GM18867 (cell line): ENCODE results near the gene HECTD4.
"Not testable (repeated sequence)": the region's sequence is repeated elsewhere in the genome, so short reads cannot be mapped to it uniquely, and the experiment has no call there.

Experiments used
- ATAC-seq: cut with Tn5 transposase; IDR thresholded peaks from one replicate; pipeline ENCODE4 v1.9.1; 2021; ENCODE audit warnings: mild to moderate bottlenecking, moderate library complexity; ENCODE audit not compliant: unreplicated experiment

HECTD4 gene, protein sequence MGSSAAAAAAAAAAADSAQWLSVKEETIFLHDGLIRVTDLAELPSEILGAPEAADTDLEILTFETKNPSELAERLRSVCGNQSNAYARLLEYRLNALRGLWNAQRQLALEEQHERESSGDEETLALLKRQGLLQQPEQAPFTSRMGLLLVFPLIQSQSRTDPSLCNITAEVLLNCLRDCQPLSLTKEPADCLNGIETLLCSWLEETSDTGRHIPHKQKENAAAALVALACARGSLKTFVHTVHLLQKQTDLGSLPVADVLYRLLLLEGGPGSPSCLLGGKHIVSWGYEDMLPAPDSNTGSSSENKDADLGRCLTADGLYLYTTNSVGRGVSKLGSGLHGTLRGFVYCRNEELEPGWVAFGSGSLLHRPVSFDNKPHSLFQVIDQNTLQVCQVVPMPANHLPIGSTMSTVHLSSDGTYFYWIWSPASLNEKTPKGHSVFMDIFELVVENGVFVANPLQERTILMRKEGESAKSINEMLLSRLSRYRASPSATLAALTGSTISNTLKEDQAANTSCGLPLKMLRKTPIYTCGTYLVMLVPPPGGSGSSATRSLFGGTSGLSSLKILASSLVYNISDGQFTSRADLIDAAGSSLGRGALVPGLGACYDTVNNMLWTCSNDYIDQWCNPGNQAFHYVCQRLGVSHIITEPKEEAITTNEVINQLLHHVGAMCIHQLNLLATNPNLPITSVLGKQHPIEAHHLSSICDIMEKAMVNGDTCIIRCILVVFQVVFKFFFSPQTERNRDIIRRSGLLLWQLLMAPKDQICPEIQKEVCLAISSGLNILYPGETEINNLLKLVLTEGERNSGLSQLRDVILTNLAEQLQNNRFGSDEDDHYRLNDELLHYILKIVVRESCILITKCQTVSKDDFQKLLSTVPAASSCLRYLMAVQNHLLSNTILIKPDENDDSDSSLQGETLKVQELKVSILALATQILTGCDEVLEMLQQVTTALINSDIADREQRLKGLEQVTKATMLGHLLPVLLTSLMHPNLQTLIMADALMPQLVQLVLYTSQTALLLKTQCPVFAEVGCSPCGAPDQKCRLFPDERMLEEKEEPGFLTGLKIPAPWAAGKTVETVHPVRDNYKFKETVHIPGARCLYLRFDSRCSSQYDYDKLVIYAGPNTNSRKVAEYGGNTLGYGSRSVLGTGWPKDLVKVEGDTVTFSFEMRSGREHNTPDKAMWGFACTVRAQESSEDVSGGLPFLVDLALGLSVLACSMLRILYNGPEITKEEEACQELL (N-terminal part only)

DNA sequence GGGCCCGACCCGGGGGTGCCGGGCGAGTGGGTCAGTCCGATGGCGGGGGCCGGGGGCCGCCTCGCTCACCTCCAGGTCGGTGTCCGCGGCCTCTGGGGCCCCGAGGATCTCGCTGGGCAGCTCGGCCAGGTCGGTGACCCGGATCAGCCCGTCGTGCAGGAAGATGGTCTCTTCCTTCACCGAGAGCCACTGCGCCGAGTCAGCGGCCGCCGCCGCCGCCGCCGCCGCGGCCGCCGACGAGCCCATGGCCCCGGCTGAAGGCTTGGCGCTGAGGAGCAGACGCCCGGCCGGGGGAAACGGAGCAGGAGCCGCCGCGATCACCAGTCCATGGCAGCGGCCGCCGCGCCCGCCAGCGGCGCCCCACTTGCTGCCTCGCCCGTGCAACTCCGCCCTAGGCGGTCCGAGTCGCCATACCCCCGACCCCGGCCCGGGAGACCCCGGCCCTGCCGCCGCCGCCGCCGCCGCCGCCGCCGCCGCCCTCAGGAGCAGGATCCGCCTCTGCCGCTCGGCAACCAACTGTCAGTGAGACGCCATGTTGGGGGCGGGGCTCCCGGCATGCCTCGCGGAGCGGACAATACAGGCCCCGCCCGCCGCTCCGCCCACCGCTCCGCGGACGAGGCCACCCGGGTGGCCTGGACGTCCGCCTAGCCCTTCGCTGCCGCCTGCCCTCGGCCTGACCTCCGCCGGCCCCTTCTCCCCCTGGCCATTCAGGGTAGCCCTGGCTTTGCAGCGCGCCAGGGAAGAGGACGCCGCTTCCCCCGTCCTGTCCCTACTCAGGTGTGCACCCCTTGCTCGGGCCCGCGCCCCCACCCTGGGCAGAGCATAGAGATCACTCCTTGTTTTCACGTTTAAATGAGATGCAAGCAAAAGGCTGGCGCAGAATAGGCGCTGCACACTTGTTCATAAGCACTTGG lies at the start of gene HECTD4:
Gene HECTD4, minus strand, starts transcription at position 549 of the 914 bp plus-strand sequence. Its CDS starts 303 bp downstream, at position 246.
- ATAC-seq, result peak; percentile 92

DNA sequence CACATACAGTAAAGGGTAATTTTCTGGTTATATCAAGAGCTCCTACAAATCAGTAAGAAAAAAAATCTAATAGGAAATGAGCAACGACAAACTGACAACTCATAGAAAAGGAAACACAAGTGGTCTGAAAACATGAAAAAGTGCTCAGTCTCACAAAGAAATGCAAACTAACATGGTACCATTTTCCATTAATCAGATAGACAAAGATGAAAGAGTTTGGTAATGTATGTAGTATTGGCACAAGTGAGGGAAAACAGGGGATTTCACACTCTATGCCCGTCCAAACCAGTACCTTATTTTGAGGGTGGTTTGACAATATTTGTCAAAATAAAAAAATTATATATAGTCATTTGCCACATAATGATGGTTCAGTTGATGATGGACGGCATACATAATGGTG lies 49.7 kb upstream of the HECTD4 start:
- no peak for ATAC-seq

DNA sequence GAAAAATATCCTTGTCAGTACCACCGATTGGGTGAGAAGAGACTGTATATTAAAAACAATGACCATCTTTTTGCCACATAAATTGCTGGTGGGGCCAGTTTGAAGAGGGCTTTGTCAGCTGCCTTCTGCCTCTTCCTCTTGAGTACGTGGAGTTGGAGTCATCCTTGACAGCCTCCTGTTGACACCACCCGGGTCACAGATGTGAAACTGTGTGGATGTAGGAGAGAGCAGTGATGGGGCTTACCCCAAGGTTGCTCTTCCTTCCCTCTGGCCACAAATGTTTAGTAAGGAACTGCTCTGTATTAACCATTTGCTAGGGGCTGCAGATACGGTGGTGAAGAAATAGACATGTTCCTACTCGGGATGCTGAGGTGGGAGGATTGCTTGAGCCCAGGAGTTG lies 48.7 kb upstream of the HECTD4 start:
- no peak for ATAC-seq

DNA sequence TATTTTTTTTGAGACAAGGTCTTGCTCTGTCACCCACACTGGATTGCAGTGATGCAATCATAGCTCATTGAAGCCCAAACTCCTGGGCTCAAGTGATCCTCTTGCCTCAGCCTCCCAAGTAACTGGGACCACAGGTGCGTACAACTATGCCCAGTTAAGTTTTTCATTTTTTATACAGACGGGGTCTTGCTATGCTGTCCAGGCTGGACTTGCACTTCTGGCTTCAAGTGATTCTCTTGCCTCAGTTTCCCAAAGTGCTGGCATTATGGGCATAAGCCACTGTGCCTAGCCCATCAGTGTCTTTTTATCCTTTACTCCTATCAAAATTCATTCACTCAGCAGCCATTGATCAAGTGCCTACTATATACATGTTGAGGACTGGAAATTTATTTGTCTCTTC lies 45.5 kb upstream of the HECTD4 start:
- no peak for ATAC-seq

DNA sequence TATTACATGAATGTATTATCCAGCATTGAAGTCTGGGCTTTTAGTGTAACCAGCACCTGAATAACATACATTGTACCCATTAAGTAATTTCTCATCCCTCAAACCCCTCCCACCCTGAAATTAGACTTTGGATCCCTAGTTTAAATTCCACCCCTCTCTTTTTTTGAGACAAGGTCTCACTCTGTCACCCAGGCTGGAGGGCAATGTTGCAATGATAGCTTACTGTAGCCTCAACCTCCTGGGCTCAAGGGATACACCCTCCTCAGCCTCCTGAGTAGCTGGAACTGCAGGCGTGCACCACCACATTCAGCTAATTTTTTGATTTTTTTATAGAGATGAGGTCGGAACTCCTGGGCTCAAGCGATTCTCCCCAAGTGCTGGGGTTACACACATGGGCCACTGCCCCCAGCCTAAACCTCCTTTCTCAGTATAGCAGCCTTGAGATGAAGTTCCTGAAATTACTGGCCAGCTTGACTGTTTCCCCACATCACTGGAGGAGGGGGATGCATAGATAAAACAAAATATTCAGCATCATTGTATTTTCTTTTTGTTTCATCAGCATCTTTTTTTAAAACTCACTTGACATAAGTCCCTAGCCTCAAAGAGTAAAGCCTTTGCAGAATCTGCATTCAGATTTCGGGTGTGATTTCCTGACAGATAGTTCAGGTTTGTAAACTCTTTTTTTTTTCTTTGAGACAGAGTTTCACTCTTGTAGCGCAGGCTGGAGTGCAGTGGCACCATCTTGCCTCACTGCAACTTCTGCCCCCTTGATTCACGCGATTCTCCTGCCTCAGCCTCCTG lies 43.6 kb upstream of the HECTD4 start:
- no peak for ATAC-seq

DNA sequence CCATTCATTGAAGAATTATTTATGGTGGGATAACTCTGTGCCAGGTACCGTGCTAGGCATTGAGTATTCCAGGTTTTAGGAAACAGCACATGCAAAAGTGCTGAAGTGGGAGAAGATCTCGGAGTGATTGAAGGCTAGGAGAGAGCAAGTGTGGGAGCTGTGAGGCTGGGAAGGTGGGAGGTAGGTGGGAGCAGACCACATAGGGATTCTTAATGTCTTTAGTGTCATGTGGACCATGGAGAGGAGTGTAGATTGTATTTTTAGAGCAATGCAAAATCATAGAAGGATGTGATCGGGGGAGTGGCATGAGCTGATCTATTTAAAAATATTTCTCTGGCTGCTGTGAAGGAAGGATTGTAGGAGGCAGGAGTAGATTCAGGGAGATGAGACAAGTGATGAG lies 41.9 kb upstream of the HECTD4 start:
- no peak for ATAC-seq

DNA sequence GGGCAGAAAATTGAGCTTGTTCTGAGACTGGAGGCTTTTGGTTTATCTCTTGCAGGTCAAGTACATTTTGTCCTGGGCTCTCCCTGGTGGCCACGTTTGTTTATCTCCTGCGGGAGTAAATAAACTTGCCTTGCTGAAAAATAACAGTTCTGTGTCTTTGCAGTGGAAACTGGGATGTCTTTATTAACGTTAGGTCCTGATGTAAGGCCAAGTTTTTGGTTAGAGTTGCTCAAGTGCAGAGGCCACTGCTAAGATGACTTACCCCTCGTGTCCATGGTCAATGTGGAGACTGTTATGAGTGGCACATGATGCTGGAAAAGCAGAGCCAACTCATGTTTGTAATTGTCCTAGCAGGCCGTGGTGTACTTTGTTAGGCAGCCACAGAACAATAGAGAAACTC lies 40.3 kb upstream of the HECTD4 start:
- no peak for ATAC-seq

DNA sequence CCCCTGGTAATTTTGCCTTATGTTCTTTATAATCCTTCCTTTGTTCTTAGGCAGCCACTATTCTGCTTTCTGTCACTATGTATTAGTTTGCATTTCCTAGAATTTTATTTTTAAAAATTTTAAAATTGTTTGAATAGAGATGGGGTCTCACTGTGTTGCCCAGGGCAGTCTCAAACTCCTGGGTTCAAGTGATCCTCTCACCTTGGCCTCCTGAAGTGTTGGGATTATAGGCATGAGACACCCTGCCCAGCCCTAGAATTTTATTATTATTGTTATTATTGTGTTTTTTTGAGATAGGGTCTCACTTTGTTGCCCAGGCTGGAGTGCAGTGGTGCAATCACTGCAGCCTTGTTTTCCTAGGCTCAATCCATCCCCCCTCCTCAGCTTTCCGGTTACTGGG lies 39.1 kb upstream of the HECTD4 start:
- no peak for ATAC-seq

DNA sequence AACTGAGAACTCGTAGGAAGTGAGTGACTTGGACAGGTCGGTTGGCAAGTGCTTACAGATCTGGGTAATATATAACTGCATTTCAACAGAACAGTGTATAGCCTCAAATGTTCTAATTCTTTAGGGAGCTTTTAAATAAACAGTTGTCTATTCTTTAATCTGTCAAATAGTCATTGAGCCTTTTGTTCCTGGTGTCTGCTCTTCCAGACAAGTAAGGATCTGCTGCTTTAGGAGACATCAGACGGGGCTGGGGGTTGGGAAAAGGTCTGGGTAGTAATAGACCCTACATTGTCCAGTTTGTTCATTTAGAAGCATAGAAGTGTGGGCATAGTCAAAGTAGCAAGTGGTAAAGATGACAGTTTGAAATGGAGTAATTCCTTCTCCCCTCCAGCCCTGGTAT lies 38.5 kb upstream of the HECTD4 start:
- ATAC-seq, result no peak

DNA sequence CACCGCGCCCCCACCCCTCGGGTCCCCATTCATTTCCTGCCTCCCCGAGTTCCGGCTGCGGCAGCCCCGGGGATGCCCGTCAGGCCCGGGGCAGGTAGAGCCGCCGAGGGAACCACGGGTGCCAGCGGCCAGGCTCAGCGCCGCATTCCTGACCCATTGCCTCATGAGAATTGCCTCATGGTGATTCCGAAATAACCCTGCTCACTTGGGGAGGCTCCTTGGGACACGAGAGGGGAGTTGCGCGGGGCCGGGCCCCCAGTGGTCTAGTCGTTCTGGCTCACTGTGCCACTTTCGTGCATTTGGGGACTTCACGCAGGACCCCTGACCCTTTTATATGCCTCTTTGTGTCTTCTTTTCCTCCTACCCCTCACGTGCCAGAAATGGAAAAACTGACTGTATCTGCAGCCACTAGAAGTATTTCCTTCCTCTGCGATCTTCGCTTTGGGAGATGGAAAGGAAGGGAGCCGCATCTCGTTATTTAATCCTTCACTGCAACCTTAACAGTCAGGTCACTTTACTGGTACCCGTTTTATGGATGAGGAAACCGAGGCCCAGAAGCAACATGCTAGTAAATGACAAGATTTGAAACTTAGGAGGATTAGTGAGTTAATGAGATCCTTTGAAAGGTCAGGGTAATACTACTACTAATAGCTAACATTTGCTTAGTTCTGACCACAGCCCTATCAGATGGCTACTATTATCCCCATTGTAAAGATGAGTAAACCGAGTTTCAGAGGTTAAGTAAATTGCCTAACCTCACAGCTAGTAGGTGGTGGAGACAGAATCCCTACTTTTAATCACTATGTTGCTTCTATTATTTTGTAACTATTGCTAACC lies 37.3 kb upstream of the HECTD4 start:
- peak; percentile 40 for ATAC-seq

DNA sequence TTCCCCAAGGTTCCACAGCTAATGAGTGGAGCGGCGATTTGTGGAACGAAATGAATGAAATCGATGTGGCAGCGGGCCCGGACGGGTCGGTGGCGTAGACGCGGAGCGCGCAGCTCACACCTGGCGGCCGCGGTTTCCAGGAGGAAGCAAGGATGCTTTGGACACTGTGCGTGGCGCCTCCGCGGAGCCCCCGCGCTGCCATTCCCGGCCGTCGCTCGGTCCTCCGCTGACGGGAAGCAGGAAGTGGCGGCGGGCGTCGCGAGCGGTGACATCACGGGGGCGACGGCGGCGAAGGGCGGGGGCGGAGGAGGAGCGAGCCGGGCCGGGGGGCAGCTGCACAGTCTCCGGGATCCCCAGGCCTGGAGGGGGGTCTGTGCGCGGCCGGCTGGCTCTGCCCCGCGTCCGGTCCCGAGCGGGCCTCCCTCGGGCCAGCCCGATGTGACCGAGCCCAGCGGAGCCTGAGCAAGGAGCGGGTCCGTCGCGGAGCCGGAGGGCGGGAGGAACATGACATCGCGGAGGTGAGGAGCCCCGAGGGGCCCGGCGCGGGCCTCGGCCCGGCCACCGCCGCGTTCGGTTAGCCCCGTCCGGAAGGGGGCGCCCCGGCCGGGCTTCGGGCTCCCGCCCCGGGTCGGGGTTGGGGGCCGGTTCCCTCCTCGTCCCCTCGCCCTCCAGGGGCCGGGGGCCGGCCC lies 36.5 kb upstream of the HECTD4 start, which contains the start of gene PTPN11:
Gene PTPN11, plus strand, starts transcription at position 340 of the 689 bp plus-strand sequence. Its CDS starts 165 bp downstream, at position 505.
- ATAC-seq, result peak; percentile 77

DNA sequence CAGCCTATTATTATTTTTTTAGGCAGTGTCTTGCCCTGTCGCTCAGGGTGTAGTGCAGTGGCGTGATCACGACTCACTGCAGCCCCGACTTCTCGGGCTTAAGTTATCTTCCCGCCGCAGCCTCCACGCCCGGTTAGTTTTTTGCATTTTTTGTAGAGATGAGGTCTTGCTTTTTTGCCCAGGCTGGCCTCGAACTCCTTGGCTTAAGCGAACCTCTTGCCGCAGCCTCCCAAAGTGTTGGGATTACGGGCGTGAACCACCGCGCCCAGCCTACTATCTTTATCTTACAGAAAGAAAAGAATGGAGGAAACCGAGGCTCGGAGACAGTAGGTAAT lies 36.0 kb upstream of the HECTD4 start:
- ATAC-seq, result no peak

DNA sequence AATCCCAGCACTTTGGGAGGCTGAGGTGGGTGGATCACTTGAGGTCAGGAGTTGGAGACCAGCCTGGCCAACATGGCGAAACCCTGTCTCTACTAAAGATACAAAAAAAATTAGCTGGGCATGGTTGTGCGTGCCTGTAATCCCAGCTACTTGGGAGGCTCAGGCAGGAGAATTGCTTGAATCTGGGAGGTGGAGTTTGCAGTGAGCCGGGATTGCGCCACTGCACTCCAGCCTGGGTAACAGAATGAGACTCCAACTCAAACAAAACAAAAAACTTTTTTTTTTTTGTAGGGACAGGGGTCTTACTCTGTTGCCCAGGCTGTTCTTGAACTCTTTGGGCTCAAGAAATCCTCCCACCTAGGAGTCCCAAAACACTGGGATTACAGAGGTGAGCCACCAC lies 33.2 kb upstream of the HECTD4 start:
- ATAC-seq, result not testable (repeated sequence)

DNA sequence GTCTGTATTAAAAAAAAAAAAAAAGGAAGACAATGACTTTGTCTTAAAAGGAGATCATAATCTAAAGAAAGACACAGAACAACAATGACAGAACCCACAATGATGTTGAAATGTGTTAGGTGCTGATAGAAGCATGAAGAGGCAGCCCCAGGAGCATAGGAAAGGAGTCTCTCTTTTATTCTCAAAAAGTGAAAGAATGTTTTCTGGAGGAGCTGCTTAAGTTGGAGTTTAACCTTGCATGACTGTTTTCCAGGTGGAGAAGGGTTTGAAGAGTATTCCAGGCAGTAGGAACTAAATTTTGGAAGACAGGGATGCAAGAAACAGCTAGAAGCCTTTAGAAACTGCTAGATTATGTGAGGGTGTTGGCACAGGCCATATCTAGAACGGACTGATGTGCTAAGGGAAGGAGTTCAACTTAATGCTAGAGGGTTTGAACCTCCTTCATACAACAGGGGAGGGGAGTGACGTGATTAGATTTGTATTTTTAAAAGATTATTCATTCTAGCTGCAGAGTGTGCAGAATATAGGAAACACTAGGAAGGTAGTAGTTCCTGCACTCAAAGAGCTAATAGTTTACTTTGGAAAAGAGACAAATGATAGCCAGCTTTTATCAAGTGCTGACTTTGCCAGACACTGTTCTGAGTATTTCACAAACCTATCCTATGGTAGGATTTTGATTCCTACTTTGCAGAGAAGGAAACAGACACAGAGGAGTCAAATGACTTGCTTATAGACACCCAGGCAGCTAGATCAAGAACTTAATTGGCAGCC lies 31.8 kb upstream of the HECTD4 start:
- no peak for ATAC-seq

DNA sequence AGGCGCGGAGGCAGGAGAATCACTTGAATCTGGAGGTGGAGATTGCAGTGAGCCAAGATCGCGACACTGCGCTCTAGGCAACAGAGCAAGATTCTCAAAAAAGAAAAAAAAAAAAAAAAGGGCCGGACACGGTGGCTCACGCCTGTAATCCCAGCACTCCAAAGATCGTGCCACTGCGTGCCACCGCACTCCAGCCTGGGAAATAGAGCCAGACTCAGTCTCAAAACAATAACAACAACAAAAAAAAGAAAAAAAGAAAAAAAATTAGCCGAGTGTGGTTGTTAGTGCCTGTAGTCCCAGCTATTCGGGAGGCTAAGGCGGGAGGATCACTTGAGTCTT lies 27.6 kb upstream of the HECTD4 start:
- no peak for ATAC-seq

DNA sequence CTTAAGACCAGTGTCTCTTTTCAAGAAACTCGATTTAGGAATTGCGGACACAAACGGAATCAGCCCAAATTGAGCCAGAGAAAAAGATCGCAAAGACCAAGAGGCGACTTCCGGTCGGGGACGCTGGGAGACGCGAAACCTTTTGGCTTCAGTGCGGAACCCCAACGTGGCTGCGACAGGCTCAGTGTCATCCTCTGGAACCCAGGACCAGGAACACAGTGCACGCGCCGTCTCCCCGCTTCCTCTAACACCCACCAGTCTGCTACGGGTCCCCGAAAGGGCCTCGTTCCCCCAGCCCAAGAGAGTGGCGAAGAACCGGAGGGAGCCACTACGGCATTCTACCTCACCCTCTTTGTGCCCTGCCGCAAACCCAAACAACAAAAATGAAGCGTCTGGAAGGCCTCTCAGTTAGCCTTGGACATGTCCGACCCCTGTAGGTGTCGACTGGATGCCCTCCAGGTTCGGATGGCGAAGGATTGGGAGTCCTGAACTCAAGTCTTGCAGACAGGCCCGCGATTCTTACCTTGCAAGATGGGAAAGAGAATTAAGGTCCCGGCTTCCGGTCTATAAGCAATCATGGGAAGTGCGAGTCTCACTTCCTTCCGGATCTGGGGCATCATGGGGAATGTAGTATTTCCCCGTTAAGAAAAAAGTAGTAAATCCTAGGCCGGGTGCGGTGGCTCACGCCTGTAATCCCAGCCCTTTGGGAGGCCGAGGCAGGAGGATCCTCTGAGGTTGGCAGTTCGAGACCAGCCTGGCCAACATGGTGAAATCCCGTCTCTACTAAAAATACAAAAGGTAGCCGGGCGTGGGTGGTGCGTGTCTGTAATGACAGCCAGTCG lies 27.1 kb upstream of the HECTD4 start, which contains the start of gene RPL6:
Gene RPL6, minus strand, starts transcription at position 542 of the 842 bp plus-strand sequence. CDS start 949 bp downstream, outside the sequence.
- ATAC-seq, result peak; percentile 83
